Endometrium (tissue), 2 donors: ENCODE results near the gene OR6B2.
"Not testable (repeated sequence)": the region's sequence is repeated elsewhere in the genome, so short reads cannot be mapped to it uniquely, and the experiment has no call there.

ENCODE experiments used
- FAIRE-seq: peaks from 2 replicates; lab custom pipeline; 2012; peaks lifted over from hg19 to GRCh38; lab: Jason Lieb, UNC
- donor health status: control.
- donor health status: control.

The OR6B2 gene

DNA sequence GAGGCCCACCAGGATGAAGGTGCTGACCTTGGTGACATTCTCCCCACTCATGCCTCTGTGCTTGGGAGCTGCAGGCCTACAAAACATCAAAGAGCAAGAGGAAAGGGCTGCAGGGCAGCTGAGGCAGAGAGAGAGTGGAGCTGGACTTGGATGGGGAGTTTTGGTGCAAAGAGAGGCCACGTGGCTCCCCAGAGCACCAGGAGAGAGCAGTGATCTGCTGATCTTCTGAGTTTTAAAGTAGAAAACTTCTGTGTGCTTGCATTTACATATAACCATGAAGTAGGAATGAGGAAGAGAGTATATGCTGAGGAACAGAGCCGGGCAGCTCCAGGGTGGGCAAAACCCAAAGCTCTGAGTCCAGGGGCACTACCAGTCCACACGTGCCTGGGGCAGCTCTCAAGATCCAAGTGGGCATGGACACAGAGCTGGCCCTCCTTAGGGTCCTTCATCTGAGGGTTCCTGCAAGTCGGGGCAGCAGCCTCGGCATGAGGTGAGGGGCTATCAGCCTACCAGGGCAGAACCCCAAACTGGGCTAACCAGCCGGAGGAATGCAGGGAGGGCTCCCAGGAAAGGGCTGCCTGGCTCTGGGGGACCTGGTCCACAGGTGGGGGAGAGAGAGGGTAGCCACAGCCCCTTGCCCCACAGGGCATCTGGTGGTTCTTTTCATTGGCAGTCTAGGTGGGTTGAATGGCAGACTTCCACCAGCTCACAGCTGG, at the start of gene OR6B2:
TSS of gene OR6B2 (minus strand) at position 51 of the 716 bp plus-strand sequence. CDS start at position 51, 0 bp downstream.
- no peak for FAIRE-seq

DNA sequence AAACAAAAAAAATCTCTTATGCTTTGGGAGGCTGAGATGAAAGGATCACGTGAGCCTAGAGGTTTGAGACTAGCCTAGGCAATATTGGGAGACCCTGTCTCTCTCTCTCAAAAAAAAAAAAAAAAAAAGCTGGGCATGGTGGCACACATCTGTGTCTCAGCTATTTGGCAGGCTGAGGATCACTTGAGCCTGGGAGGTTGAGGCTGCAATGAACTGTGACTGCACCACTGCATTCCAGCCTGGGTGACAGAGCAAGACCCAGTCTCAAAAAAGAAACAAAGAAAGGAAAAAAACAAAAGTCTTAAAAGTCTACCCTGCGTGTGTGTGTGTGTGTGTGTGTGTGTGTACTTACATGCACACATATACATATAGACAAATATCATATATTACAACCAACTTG, 48.4 kb upstream of the OR6B2 start:
- FAIRE-seq = no peak

DNA sequence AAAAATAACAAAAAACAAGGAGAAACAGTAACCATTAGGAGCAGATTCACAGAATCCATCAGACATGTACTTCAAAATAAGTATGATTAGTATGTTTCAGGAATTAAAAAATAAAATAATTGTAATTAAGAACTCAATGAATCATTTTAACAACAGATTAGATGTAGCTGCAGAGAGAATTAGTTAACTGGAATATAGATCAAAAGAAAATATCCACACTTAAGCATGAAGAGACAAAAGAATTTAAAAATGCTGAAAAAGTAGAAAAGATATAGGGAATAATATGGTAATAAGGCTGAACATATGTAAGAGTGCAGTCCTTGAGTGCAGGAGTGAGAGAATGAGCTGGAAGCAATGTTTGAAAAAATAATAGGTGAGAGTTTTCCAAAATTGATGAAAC, 47.2 kb upstream of the OR6B2 start:
- no peak for FAIRE-seq

DNA sequence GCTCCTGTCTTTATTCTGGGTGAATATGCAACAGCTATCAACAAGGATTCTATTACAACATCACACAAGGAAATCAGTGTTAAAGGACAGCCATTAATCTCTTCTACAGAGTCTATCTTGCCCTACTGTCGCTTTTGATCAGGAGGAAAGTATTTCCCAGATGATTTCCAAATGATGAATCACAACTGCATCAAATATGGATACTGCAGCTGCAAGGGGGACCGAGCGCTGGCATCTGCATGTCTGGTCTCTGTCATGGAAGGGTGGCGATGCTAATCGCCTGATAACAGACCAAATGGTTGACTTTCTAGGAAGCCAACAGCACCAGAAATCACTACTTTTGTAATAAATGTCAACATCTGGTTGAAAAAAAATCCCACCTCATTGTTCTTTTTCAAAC, 44.3 kb upstream of the OR6B2 start:
- FAIRE-seq = no peak

- FAIRE-seq = no peak
Observed at GRCh38 chr2:240070907-240071306, 40.7 kb upstream of the OR6B2 start.

GRCh38 chr2:240069829-240070228, 39.6 kb upstream of the OR6B2 start:
- no peak for FAIRE-seq

DNA sequence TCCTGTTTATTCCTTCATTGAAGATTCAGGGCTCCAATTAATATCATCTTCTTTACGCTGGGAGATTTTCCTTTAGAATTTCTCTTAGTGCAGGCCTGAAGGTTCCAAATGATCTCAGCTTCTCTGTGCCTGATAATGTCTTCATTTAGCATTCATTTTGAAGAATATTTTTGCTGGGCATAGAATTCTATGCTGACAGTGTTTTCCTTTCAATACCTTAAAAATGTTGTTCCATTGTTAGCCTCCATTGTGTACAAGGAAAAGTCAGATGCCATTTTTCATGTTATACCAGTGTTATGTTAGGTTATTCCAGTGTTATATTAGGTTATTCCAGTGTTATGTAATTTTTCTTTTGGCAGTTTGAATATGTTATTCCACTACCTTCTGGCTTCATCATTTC, 38.0 kb upstream of the OR6B2 start:
- FAIRE-seq = no peak

GRCh38 chr2:240066489-240066888, 36.3 kb upstream of the OR6B2 start:
- no peak for FAIRE-seq

- no peak for FAIRE-seq
Observed at GRCh38 chr2:240064898-240065297, 34.7 kb upstream of the OR6B2 start.

- FAIRE-seq = no peak
Observed at GRCh38 chr2:240060977-240061591, 30.9 kb upstream of the OR6B2 start.

- no peak for FAIRE-seq
Observed at GRCh38 chr2:240056678-240057077, 26.4 kb upstream of the OR6B2 start.

DNA sequence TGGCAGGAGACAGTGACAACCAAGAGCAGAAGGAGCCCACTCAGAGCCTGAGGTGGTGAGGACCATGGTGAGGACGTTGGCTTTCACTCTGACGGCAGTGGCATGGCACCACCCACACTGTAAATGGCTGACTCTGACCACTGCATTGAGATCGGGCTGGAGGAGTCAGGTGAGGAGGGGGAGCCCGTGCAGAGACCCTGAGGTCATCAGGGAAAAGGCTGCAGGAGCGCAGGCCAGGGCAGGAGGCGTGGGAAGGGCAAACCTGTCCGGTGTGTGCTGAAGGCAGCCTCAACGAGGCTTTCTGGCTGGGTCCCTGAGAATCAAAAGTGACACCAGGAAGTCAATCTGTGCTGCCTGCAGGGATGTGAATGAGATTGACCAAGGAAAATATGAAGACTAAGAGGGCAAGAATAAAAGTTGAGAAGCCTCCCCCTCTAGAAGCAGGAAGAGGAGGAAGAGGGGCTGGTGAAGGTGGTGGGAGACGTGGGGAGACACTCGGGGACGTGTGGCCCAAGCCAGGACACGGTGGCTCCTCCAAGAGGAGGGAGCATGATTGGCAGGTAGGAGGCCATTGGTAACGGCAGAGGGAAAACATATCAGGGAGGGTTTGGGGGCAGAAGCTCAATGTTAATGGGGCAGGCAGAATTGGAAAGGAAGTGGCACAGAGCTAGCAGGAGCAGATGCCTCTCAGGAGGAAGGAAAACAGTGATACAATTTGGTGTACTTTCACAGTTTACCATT, 25.1 kb upstream of the OR6B2 start:
- FAIRE-seq = no peak

DNA sequence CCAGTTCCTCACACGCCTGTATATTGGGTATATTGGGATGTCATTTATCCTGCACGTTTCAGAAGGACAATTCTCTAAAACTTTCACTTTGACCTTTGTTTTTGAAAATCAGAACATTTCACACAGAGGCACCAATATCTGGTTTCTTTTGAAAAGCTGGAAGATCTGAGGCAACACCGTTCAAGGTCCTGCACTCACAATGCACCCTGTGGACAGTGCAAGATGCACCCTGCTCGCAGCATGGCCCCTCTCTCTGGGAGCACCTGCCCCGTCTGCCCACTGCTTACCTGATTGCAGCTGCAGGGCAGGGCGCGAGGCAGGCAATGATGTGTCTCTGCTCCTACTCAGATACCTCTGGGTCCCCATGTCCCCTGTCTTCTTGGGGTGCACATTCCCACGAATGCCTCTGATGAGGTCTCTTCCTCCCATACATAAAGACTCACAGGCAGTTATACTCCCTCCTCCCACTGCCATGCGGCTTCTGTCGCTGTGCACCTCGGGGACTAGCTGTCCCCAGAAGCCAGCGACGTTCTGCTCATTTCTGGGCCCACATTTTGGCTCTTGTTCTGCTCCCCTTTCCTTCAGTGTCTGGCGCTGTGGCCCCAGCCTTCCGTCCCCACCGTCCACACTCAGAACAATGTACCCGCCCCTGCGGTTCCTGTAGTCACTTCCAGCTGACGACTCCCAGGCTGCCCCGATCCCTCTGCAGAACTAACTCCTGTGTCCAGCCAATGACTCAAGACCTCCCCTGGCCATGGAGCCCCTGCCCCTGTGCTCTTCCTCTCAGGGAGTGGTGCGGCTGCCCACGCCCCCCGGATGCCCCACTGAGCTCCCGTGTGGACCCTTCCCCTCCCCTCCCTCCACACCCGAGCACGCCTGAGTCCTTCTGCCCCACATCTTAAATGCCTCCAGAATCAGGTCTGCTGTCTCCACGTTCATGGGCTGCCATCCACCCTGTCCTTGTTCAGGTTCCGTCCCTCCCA, 23.2 kb upstream of the OR6B2 start, which contains the start of gene OR6B3:
TSS of gene OR6B3 (minus strand) at position 349 of the 983 bp plus-strand sequence.
- FAIRE-seq = no peak

GRCh38 chr2:240052524-240052923, 22.3 kb upstream of the OR6B2 start:
- FAIRE-seq = no peak

GRCh38 chr2:240051697-240052096, 21.5 kb upstream of the OR6B2 start:
- FAIRE-seq = no peak

- FAIRE-seq = no peak
Observed at GRCh38 chr2:240050278-240050677, 20.0 kb upstream of the OR6B2 start.

DNA sequence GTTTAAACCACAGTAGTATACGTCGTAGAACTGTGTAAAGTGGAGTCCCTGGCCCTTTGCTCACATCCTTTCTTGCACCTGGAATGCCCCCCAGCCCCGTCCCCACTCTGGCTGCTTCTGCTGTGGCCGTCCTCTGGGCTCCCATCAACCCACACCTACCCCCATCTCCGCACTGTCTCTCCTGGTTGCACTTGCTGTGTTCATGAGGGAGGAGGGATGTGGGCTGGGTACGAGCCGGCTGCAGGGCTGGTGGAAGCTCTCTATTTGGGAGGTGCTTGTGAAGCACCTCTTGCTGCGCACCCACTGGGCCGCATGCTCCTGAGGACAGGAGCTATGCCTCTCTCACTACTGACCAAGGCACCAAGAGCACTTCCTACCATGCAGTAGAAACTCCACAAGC, 18.0 kb upstream of the OR6B2 start:
- FAIRE-seq = no peak

GRCh38 chr2:240045098-240045497, 14.9 kb upstream of the OR6B2 start:
- no peak for FAIRE-seq

DNA sequence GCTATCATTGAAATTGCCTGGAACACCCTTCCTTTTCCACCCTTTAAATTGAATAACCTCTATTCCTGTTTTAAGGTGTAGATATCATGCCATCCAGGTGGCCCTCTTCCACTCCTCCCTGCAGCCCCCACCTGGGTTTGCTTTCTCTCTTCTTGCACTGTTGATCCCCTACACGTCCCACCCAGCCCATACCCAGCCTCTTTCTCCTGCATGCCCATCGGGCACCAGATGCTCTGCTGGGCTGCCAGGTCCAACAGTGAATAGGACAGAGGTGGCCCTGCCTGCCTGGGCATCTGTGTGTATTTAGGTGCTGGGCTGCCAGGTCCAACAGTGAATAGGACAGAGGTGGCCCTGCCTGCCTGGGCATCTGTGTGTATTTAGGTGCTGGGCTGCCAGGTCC, 13.9 kb upstream of the OR6B2 start:
- FAIRE-seq = not testable (repeated sequence)

DNA sequence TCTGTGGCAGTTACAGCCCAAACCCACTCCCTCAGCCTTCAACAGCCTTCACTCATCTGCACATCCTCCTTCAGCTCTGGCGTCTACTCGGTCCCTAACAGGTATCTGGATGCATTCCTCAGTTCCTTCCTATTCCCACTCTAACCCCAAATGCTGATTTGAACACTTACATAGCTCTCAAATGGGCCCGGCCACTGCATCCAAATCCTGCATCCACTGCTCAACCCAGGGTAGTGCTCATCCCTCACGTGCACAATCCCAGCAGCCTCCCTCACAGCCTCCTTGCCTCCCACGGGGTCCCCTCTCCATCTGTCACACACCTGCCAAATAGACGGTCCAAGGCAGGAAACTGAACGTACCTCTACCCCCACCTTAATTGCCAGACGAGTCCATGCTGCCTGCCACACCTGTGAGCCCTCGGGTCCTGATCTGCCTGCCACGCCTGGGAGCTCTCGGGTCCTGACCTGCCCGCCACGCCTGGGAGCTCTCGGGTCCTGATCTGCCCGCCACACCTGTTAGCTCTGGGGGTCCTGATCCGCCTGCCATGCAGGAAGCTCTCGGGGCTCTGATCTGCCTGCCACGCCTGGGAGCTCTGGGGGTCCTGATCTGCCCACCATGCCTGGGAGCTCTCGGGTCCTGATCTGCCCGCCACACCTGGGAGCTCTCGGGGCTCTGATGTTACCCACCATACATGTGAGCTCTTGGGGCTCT, 13.2 kb upstream of the OR6B2 start:
- FAIRE-seq = no peak

- no peak for FAIRE-seq
Observed at GRCh38 chr2:240042740-240043139, 12.5 kb upstream of the OR6B2 start.
